Suprapubic skin (tissue), 3 donors: ENCODE data around the gene NEXN.

ENCODE experiments used
- POLR2AphosphoS5 ChIP-seq, 3 donors: sonication (generic); formaldehyde crosslinking; IDR thresholded peaks; one replicate each; pipeline ENCODE4 v1.6.1; 2017; ENCODE audit warnings: antibody characterized with exemption in 3 of 3
- TF ChIP-seq, protein P1 (sequence below), 2 donors: fragments of 200-600 bp in 1 of 2; fragments of 450-650 bp in 1 of 2; sonication (generic) in 1 of 2; IDR thresholded peaks; one replicate each; pipeline ENCODE4 v1.5.1; 2016 to 2019; ENCODE audit warnings: antibody characterized with exemption in 2 of 2, mild to moderate bottlenecking in 1 of 2, moderate library complexity in 1 of 2

- TF ChIP-seq, protein P1, sequence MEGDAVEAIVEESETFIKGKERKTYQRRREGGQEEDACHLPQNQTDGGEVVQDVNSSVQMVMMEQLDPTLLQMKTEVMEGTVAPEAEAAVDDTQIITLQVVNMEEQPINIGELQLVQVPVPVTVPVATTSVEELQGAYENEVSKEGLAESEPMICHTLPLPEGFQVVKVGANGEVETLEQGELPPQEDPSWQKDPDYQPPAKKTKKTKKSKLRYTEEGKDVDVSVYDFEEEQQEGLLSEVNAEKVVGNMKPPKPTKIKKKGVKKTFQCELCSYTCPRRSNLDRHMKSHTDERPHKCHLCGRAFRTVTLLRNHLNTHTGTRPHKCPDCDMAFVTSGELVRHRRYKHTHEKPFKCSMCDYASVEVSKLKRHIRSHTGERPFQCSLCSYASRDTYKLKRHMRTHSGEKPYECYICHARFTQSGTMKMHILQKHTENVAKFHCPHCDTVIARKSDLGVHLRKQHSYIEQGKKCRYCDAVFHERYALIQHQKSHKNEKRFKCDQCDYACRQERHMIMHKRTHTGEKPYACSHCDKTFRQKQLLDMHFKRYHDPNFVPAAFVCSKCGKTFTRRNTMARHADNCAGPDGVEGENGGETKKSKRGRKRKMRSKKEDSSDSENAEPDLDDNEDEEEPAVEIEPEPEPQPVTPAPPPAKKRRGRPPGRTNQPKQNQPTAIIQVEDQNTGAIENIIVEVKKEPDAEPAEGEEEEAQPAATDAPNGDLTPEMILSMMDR (IDR thresholded peaks at IDR 0.05): no peak
- no peak for TF ChIP-seq POLR2AphosphoS5 (IDR thresholded peaks at IDR 0.05)
Measured at GRCh38 chr1:77945345-77945744, 56.9 kb downstream of the NEXN start.
